Suprapubic skin (tissue), 4 donors: ENCODE results near the gene CCDC180. TPM values are rescaled to one million over a fixed set of nuclear protein-coding genes. Genes with fewer than 3 reads are reported as not detected.

ENCODE experiments used
- DNase-seq, 2 donors: peaks; one replicate each; pipeline ENCODE4 v3.0.0-alpha.2; 2019; ENCODE audit warnings: low spot score in 2 of 2
- H3K27ac ChIP-seq: fragments of 200-600 bp; sonication (generic); one replicate; pipeline ENCODE4 v1.5.1; 2019
- H3K27me3 ChIP-seq: fragments of 200-600 bp; sonication (generic); one replicate; pipeline ENCODE4 v1.5.1; 2019
- H3K36me3 ChIP-seq: fragments of 200-600 bp; sonication (generic); one replicate; pipeline ENCODE4 v1.5.1; 2019
- H3K4me1 ChIP-seq: fragments of 200-600 bp; sonication (generic); one replicate; pipeline ENCODE4 v1.5.1; 2019
- H3K4me3 ChIP-seq: fragments of 200-600 bp; sonication (generic); one replicate; pipeline ENCODE4 v1.5.1; 2019; ENCODE audit warnings: mild to moderate bottlenecking
- H3K9me3 ChIP-seq: fragments of 200-600 bp; sonication (generic); one replicate; pipeline ENCODE4 v1.5.1; 2019
- EP300 ChIP-seq: sonication (generic); formaldehyde crosslinking; IDR thresholded peaks from one replicate; pipeline ENCODE4 v1.6.1; 2017; ENCODE audit warnings: antibody characterized with exemption
- POLR2A ChIP-seq, 2 donors: fragments of 450-650 bp; IDR thresholded peaks; one replicate each; pipeline ENCODE4 v1.6.1; 2017; ENCODE audit warnings: antibody characterized with exemption in 2 of 2, mild to moderate bottlenecking in 2 of 2, moderate library complexity in 2 of 2
- POLR2AphosphoS5 ChIP-seq, 3 donors: sonication (generic); formaldehyde crosslinking; IDR thresholded peaks; one replicate each; pipeline ENCODE4 v1.6.1; 2017; ENCODE audit warnings: antibody characterized with exemption in 3 of 3
- WGBS: methylation state at CpG from one replicate; pipeline ENCODE4 v1.1.5; 2018; 5-methylcytosine and 5-hydroxymethylcytosine counted together
- total RNA-seq, 4 donors: library from RNA; depleted of rRNA; stranded (reverse); fragments of >200 nt; gene quantifications; one replicate each; pipeline ENCODE4 v1.1.0, GENCODE V29; 2016
- TF ChIP-seq, protein P1 (sequence below), 2 donors: fragments of 200-600 bp in 1 of 2; fragments of 450-650 bp in 1 of 2; sonication (generic) in 1 of 2; IDR thresholded peaks; one replicate each; pipeline ENCODE4 v1.5.1; 2016 to 2019; ENCODE audit warnings: antibody characterized with exemption in 2 of 2, mild to moderate bottlenecking in 1 of 2, moderate library complexity in 1 of 2

CCDC180 gene
- total RNA-seq, 4 donors from 2014 or later: 0.91 to 5.2 (median 2.4) TPM

DNA sequence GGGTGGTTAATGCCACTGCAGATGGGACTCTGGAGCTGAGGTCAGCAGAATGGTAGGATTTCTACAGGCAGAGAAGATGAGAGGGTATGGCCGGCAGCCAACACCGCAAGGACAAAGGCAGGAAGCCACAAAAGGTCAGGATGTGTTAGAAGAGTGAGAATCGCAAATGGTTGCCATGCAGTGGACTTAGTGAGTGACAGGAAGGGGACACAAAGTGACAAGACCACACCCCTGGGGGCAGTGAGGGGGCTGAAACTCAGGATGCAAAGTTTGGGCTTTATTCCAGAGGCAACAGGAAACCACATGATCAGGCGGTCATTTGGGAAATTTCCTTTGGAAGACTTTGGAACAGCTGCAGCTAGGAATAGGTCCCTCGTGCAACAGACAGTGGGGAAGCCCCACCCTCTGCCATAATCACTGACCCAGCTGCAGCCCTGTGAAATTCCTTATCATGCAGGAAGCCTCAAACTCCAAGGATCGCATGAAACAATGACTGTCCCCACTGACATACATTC lies 14.2 kb upstream of the CCDC180 start:
- H3K4me1 ChIP-seq: peaks cover 7% of the 10 kb centered on the region
- no peak overlapping the region for H3K4me3 ChIP-seq
- H3K36me3 ChIP-seq: peaks cover 52% of the 10 kb centered on the region
- H3K27me3 ChIP-seq: no peaks in the 10 kb centered on the region
- 60% methylated on average over 6 of the region's 6 CpGs for WGBS
- H3K9me3 ChIP-seq: no peaks in the 10 kb centered on the region
- H3K27ac ChIP-seq: no peak overlapping the region
- TF ChIP-seq POLR2A (IDR thresholded peaks at IDR 0.05) (no peak), EP300 (no peak), POLR2AphosphoS5 (IDR thresholded peaks at IDR 0.05) (no peak)
- TF ChIP-seq, protein P1, sequence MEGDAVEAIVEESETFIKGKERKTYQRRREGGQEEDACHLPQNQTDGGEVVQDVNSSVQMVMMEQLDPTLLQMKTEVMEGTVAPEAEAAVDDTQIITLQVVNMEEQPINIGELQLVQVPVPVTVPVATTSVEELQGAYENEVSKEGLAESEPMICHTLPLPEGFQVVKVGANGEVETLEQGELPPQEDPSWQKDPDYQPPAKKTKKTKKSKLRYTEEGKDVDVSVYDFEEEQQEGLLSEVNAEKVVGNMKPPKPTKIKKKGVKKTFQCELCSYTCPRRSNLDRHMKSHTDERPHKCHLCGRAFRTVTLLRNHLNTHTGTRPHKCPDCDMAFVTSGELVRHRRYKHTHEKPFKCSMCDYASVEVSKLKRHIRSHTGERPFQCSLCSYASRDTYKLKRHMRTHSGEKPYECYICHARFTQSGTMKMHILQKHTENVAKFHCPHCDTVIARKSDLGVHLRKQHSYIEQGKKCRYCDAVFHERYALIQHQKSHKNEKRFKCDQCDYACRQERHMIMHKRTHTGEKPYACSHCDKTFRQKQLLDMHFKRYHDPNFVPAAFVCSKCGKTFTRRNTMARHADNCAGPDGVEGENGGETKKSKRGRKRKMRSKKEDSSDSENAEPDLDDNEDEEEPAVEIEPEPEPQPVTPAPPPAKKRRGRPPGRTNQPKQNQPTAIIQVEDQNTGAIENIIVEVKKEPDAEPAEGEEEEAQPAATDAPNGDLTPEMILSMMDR (IDR thresholded peaks at IDR 0.05): no peak
- DNase-seq: no peak

DNA sequence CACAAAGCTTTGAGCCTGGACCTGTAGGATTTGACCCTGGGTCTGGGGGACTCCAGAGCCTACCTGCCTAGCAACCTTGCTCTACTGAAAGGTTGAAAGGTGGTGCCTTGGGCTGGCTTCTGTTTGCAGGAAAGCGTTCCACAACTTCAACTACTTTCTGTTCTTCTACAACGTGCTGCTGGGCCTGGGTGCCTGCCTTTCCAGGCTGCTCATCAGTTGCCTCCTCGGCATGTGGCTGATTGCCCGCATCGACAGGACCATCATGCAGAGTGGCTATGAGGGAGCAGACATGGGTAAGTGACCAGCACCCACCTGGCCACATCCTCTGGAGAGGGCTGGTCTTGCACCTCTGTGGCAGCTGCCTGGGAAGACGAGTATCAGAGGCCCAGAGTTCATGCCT lies 13.6 kb upstream of the CCDC180 start:
- H3K4me1 ChIP-seq: peaks cover 7% of the 10 kb centered on the region
- H3K27me3 ChIP-seq: no peaks in the 10 kb centered on the region
- TF ChIP-seq POLR2AphosphoS5 (IDR thresholded peaks at IDR 0.05) (no peak), EP300 (no peak)
- 87% methylated on average over 2 of the region's 6 CpGs for WGBS
- no peak overlapping the region for H3K27ac ChIP-seq
- H3K9me3 ChIP-seq: no peaks in the 10 kb centered on the region
- H3K36me3 ChIP-seq: peaks cover 46% of the 10 kb centered on the region
- no peak overlapping the region for H3K4me3 ChIP-seq
- DNase-seq: no peak

DNA sequence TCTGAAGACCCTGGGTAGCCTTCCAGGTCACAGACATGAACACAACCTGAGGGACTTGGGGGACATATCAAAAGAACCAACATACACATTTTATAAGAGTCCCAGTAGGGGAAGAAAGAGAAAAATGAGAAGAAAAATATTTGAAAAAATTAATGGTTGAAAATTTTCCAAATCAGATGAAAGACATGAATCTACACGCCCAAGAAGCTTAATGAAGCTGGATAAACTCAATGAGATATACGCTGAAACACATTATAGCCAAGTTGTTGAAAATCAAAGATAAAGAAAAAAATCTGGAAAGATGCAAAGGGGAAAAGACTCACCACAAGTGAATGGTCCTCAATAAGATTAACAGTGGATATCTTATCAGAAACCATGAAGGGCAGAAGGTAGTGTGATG lies 9.6 kb upstream of the CCDC180 start:
- WGBS: 65% methylated on average over 2 of the region's 2 CpGs
- Histone ChIP-seq H3K27ac (no peak overlapping the region), H3K27me3 (no peaks in the 10 kb centered on the region), H3K4me1 (peaks cover 7% of the 10 kb centered on the region), H3K9me3 (no peaks in the 10 kb centered on the region), H3K36me3 (peaks cover 11% of the 10 kb centered on the region), H3K4me3 (no peak overlapping the region)
- no peak for DNase-seq
- TF ChIP-seq EP300 (no peak), POLR2AphosphoS5 (IDR thresholded peaks at IDR 0.05) (no peak), POLR2A (IDR thresholded peaks at IDR 0.05) (no peak)
- TF ChIP-seq, protein P1 (IDR thresholded peaks at IDR 0.05): no peak

DNA sequence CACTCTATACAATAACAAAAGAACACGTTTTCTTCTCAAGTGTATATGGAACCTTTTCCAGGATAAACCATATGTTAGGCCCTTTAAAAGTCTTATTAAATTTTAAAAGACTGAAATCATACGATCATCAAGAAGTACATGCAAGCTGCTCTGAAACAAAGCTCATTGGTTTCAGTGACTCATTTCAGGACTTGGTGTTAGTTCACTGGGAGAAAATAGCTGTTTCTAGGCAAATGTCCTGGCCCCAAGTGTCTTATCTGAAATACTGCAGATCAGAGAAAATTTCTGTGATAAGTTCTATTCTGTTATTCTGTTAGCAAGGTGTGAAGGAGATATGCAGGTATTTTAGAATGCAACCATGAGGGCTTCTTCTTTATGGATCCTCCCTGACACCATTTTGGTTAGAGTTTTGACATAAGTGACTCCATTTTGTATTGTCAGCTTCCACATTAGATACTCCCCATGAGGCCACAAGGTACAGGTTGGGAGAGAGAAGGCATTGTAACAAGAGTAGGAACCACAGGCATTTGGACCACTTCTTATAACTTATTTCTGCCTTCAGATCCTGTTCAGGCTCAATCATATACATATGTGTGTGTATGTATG lies 7.5 kb upstream of the CCDC180 start:
- 69% methylated on average over 2 of the region's 2 CpGs for WGBS
- Histone ChIP-seq H3K27me3 (no peaks in the 10 kb centered on the region), H3K27ac (no peak overlapping the region), H3K4me1 (no peaks in the 10 kb centered on the region), H3K9me3 (no peaks in the 10 kb centered on the region), H3K36me3 (peaks cover 4% of the 10 kb centered on the region), H3K4me3 (no peak overlapping the region)
- DNase-seq: no peak
- TF ChIP-seq EP300 (no peak), POLR2AphosphoS5 (IDR thresholded peaks at IDR 0.05) (no peak), POLR2A (IDR thresholded peaks at IDR 0.05) (no peak)
- TF ChIP-seq, protein P1 (IDR thresholded peaks at IDR 0.05): no peak

DNA sequence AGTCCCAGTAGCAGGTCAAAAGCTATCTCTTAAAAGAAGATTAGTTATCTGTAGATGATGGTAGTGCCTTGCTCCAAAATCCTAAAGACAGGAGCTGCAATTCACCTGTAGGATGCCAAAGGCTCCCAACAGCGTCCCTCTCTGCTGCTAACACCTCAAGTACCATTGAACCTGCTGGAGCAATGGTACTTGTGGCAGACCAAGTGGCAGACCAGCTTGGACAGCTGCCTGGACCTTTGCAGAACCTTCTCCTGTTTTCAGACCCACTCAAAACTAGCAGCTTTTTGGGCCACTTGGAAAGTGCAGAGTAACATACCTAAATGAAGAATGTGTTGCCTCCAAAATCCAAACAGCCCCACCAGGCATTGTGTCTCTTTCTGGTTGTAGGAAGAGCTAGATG lies 6.9 kb upstream of the CCDC180 start:
- Histone ChIP-seq H3K4me3 (no peak overlapping the region), H3K4me1 (no peaks in the 10 kb centered on the region), H3K36me3 (no peaks in the 10 kb centered on the region), H3K9me3 (no peaks in the 10 kb centered on the region), H3K27me3 (no peaks in the 10 kb centered on the region), H3K27ac (no peak overlapping the region)
- TF ChIP-seq POLR2A (IDR thresholded peaks at IDR 0.05) (no peak), EP300 (no peak), POLR2AphosphoS5 (IDR thresholded peaks at IDR 0.05) (no peak)
- TF ChIP-seq, protein P1 (IDR thresholded peaks at IDR 0.05): no peak
- WGBS: 100% methylated on average over 1 of the region's 1 CpG
- DNase-seq: no peak
